ENCODE data around the gene CASP1. TPM values are rescaled to one million over a fixed set of nuclear protein-coding genes. Genes with fewer than 3 reads are reported as not detected.
"Not testable (repeated sequence)": the region's sequence is repeated elsewhere in the genome, so short reads cannot be mapped to it uniquely, and the experiment has no call there.

Gene CASP1
- total RNA-seq, 1 experiment from 2014 or later, result not detected

GRCh38 chr11:105071089-105071732, 36.3 kb upstream of the CASP1 start (continued):
- TF ChIP-seq ATF6 (CRISPR knock-in tag; IDR thresholded peaks at IDR 0.05) (no peak), GTF2I (CRISPR knock-in tag; conservative IDR thresholded peaks at IDR 0.05) (no peak), ZMAT4 (CRISPR knock-in tag; IDR thresholded peaks at IDR 0.05) (no peak), FOXK1 (CRISPR knock-in tag; IDR thresholded peaks at IDR 0.05) (no peak), ZNF425 (CRISPR knock-in tag; conservative IDR thresholded peaks at IDR 0.05) (no peak), JAZF1 (CRISPR knock-in tag; IDR thresholded peaks at IDR 0.05) (no peak), TEAD4 (CRISPR knock-in tag; IDR thresholded peaks at IDR 0.05) (no peak), NR1H2 (CRISPR knock-in tag; IDR thresholded peaks at IDR 0.05) (no peak), STAT6 (CRISPR knock-in tag; conservative IDR thresholded peaks at IDR 0.05; ENCODE audit: low read depth) (no peak), MAX (CRISPR knock-in tag; IDR thresholded peaks at IDR 0.05) (no peak)

GRCh38 chr11:105070306-105070705, 35.4 kb upstream of the CASP1 start:
- Mint-ChIP-seq H3K4me1 (peaks cover 8% of the 10 kb centered on the region), H3K27me3 (ENCODE audit: low read depth) (no peaks in the 10 kb centered on the region), H3K27ac (no peak overlapping the region), H3K36me3 (no peaks in the 10 kb centered on the region), H3K9me3 (no peaks in the 10 kb centered on the region), H3K4me3 (no peak overlapping the region)
- ATAC-seq (no peak), DNase-seq (ENCODE audit: low spot score) (no peak)
- POLR2A ChIA-PET, result no interaction called here
- TF ChIP-seq ZSCAN18 (CRISPR knock-in tag; IDR thresholded peaks at IDR 0.05) (no peak), CREB1 (CRISPR knock-in tag; IDR thresholded peaks at IDR 0.05) (no peak), MLX (CRISPR knock-in tag; IDR thresholded peaks at IDR 0.05) (no peak)
- CTCF ChIA-PET, result no interaction called here

- H3K4me1 Mint-ChIP-seq; POLR2A ChIA-PET; H3K27ac Mint-ChIP-seq; H3K4me3 Mint-ChIP-seq; DNase-seq (ENCODE audit: low spot score); CTCF ChIA-PET; ATAC-seq; H3K36me3 Mint-ChIP-seq; H3K9me3 Mint-ChIP-seq; H3K27me3 Mint-ChIP-seq (ENCODE audit: low read depth): not testable (repeated sequence)
These were observed 34.8 kb upstream of the CASP1 start for GRCh38 chr11:105069749-105070148.

- H3K4me1 Mint-ChIP-seq; DNase-seq (ENCODE audit: low spot score); H3K36me3 Mint-ChIP-seq; H3K27ac Mint-ChIP-seq; H3K27me3 Mint-ChIP-seq (ENCODE audit: low read depth); POLR2A ChIA-PET; H3K9me3 Mint-ChIP-seq; ATAC-seq; CTCF ChIA-PET; H3K4me3 Mint-ChIP-seq: not testable (repeated sequence)
These were observed 28.4 kb upstream of the CASP1 start for GRCh38 chr11:105063245-105063941.
